ENCODE measurements around the gene PLEK. TPM values are rescaled to one million over a fixed set of nuclear protein-coding genes. Genes with fewer than 3 reads are reported as not detected.

Gene PLEK
- total RNA-seq, 4 donors from 2014 or later: 1.8 to 46.2 (median 3.4) TPM

- H3K4me3 ChIP-seq: no peak overlapping the region
- H3K27ac ChIP-seq: no peak overlapping the region
- H3K36me3 ChIP-seq: no peaks in the 10 kb centered on the region
- H3K4me1 ChIP-seq: no peaks in the 10 kb centered on the region
- no peaks in the 10 kb centered on the region for H3K27me3 ChIP-seq
- no peaks in the 10 kb centered on the region for H3K9me3 ChIP-seq
- TF ChIP-seq, protein P1, sequence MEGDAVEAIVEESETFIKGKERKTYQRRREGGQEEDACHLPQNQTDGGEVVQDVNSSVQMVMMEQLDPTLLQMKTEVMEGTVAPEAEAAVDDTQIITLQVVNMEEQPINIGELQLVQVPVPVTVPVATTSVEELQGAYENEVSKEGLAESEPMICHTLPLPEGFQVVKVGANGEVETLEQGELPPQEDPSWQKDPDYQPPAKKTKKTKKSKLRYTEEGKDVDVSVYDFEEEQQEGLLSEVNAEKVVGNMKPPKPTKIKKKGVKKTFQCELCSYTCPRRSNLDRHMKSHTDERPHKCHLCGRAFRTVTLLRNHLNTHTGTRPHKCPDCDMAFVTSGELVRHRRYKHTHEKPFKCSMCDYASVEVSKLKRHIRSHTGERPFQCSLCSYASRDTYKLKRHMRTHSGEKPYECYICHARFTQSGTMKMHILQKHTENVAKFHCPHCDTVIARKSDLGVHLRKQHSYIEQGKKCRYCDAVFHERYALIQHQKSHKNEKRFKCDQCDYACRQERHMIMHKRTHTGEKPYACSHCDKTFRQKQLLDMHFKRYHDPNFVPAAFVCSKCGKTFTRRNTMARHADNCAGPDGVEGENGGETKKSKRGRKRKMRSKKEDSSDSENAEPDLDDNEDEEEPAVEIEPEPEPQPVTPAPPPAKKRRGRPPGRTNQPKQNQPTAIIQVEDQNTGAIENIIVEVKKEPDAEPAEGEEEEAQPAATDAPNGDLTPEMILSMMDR (IDR thresholded peaks at IDR 0.05): no peak
- TF ChIP-seq POLR2A (IDR thresholded peaks at IDR 0.05): no peak
- no peak for DNase-seq
These were observed 28.9 kb upstream of the PLEK start for GRCh38 chr2:68336192-68336591.

GRCh38 chr2:68340226-68341061 is 24.6 kb upstream of the PLEK start:
- DNase-seq: no peak
- Histone ChIP-seq H3K36me3 (no peaks in the 10 kb centered on the region), H3K4me3 (no peak overlapping the region), H3K9me3 (no peaks in the 10 kb centered on the region), H3K4me1 (no peaks in the 10 kb centered on the region), H3K27ac (no peak overlapping the region), H3K27me3 (no peaks in the 10 kb centered on the region)
- TF ChIP-seq POLR2A (IDR thresholded peaks at IDR 0.05): no peak

DNA sequence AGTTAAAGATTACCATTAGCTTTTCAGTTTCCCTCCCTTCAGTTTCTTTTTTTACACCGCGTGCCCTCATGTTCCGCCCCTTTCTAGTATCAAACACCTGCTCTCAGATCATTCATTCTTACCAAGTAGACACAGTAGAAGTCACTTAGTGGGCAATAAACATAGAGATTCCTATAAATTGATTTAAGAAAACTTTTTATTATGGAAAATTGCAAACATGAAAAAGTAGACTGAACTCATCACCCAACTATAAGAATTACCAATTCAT is 24.1 kb upstream of the PLEK start:
- H3K27ac ChIP-seq: no peak overlapping the region
- H3K4me1 ChIP-seq: no peaks in the 10 kb centered on the region
- H3K27me3 ChIP-seq: no peaks in the 10 kb centered on the region
- H3K9me3 ChIP-seq: no peaks in the 10 kb centered on the region
- no peaks in the 10 kb centered on the region for H3K36me3 ChIP-seq
- TF ChIP-seq POLR2A (IDR thresholded peaks at IDR 0.05): no peak
- TF ChIP-seq, protein P1 (IDR thresholded peaks at IDR 0.05): no peak
- no peak overlapping the region for H3K4me3 ChIP-seq
- DNase-seq: no peak

DNA sequence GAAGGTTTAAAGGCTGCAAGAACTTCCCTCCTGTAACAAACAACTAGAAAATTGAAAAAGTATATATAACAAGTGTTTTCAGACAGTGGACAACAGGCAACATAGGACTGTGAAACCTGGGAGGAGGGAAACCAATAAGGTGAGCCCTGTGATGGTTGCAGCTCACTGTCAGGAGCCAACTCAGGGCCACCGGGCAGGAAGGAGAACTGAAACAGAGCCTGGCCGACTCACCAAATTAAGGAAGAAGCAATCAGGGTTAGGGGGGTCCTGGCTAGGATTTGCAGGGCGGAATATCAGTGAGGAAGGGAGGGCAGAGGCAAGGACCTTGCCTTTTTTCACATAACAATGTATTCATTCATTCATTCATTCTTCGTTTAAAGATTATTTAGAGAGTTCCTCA is 23.5 kb upstream of the PLEK start:
- Histone ChIP-seq H3K4me1 (no peaks in the 10 kb centered on the region), H3K36me3 (no peaks in the 10 kb centered on the region), H3K4me3 (no peak overlapping the region), H3K9me3 (no peaks in the 10 kb centered on the region), H3K27ac (no peak overlapping the region), H3K27me3 (no peaks in the 10 kb centered on the region)
- no peak for TF ChIP-seq POLR2A (IDR thresholded peaks at IDR 0.05)
- TF ChIP-seq, protein P1 (IDR thresholded peaks at IDR 0.05): no peak
- DNase-seq: no peak

- Histone ChIP-seq H3K27me3 (no peaks in the 10 kb centered on the region), H3K4me1 (no peaks in the 10 kb centered on the region), H3K9me3 (no peaks in the 10 kb centered on the region), H3K36me3 (no peaks in the 10 kb centered on the region), H3K27ac (no peak overlapping the region), H3K4me3 (no peak overlapping the region)
- no peak for DNase-seq
- TF ChIP-seq, protein P1 (IDR thresholded peaks at IDR 0.05): no peak
- TF ChIP-seq POLR2A (IDR thresholded peaks at IDR 0.05): no peak
These were observed 22.6 kb upstream of the PLEK start for GRCh38 chr2:68342470-68342869.

DNA sequence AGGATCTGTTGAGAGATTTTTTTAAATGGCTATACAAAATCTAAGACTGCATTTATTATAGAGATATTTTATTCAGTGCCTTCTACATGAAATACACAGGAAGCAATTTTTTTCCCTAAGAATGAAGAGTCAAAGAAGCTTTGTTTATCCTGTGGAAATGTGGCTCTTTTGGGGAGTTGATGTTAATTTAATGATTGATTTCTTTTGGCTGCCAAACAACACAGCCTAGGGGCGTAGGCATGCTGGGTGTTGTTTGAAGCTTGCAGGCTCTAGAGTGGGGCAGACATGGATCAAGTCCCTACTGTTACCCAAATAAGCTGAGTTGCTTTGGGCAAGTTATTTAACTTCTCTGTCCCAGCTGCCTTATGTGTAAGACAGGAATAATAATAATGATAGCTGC is 21.1 kb upstream of the PLEK start:
- Histone ChIP-seq H3K4me3 (no peak overlapping the region), H3K4me1 (no peaks in the 10 kb centered on the region), H3K9me3 (no peaks in the 10 kb centered on the region), H3K27me3 (no peaks in the 10 kb centered on the region), H3K27ac (no peak overlapping the region), H3K36me3 (no peaks in the 10 kb centered on the region)
- no peak for DNase-seq
- TF ChIP-seq POLR2A (IDR thresholded peaks at IDR 0.05): no peak
- TF ChIP-seq, protein P1 (IDR thresholded peaks at IDR 0.05): no peak
